Ascending aorta (tissue), 2 donors: ENCODE measurements around the gene DPPA4. TPM values are rescaled to one million over a fixed set of nuclear protein-coding genes. Genes with fewer than 3 reads are reported as not detected.

Experiments
- DNase-seq, 2 donors: peaks; one replicate each; pipeline ENCODE4 v3.0.0-alpha.2; 2019; ENCODE audit warnings: low spot score in 2 of 2
- H3K27ac ChIP-seq, 2 donors: fragments of 200-600 bp; sonication (generic); one replicate each; pipeline ENCODE4 v1.5.1; 2016 to 2017; ENCODE audit warnings: mild to moderate bottlenecking in 1 of 2
- H3K27me3 ChIP-seq: fragments of 200-600 bp; sonication (generic); one replicate; pipeline ENCODE4 v1.5.1; 2017
- H3K36me3 ChIP-seq, 2 donors: fragments of 200-600 bp; sonication (generic); one replicate each; pipeline ENCODE4 v1.5.1; 2016
- H3K4me1 ChIP-seq, 2 donors: fragments of 200-600 bp; sonication (generic); one replicate each; pipeline ENCODE4 v1.5.1; 2016 to 2017; ENCODE audit warnings: mild to moderate bottlenecking in 1 of 2
- H3K4me3 ChIP-seq, 2 donors: fragments of 200-600 bp; sonication (generic); one replicate each; pipeline ENCODE4 v1.5.1; 2016 to 2017; ENCODE audit warnings: mild to moderate bottlenecking in 1 of 2
- H3K9me3 ChIP-seq, 2 donors: fragments of 200-600 bp; sonication (generic); one replicate each; pipeline ENCODE4 v1.5.1; 2016
- CTCF ChIP-seq, 3 experiments: fragments of 200-600 bp in 2 of 3; fragments of 450-650 bp in 1 of 3; sonication (generic) in 2 of 3; IDR thresholded peaks; one replicate each; pipeline ENCODE4 v1.5.1; 2016 to 2019; ENCODE audit warnings: antibody characterized with exemption in 3 of 3, mild to moderate bottlenecking in 1 of 3, moderate library complexity in 1 of 3
- intact Hi-C: fragments of 100-400 bp; cut with DNase I; formaldehyde crosslinking; loops from one replicate; pipeline ENCODE4 v1.15.1; 2023
- total RNA-seq: library from RNA; depleted of rRNA; stranded (reverse); fragments of >200 nt; gene quantifications from one replicate; pipeline ENCODE4 v1.1.0, GENCODE V29; 2016

DPPA4 gene
- total RNA-seq, 1 donor from 2014 or later, result not detected

- Histone ChIP-seq H3K4me3 (no peak overlapping the region), H3K4me1 (no peaks in the 10 kb centered on the region), H3K9me3 (no peaks in the 10 kb centered on the region), H3K36me3 (no peaks in the 10 kb centered on the region), H3K27me3 (no peaks in the 10 kb centered on the region), H3K27ac (no peak overlapping the region)
- intact Hi-C loops, result no loop called here
- TF ChIP-seq CTCF (IDR thresholded peaks at IDR 0.05), result no peak
- DNase-seq, result no peak
These were observed 8.8 kb upstream of the DPPA4 start for GRCh38 chr3:109346099-109346498.

- no peak overlapping the region for H3K27ac ChIP-seq
- TF ChIP-seq CTCF (IDR thresholded peaks at IDR 0.05), result no peak
- H3K27me3 ChIP-seq, result no peaks in the 10 kb centered on the region
- H3K4me3 ChIP-seq, result no peak overlapping the region
- no peaks in the 10 kb centered on the region for H3K36me3 ChIP-seq
- DNase-seq, result no peak
- no peaks in the 10 kb centered on the region for H3K9me3 ChIP-seq
- intact Hi-C loops, result no loop called here
- H3K4me1 ChIP-seq, result no peaks in the 10 kb centered on the region
These were observed 2.6 kb upstream of the DPPA4 start for GRCh38 chr3:109339714-109340648.

GRCh38 chr3:109339197-109339596 is 1.9 kb upstream of the DPPA4 start:
- DNase-seq, result no peak
- no peak overlapping the region for H3K4me3 ChIP-seq
- H3K36me3 ChIP-seq, result no peaks in the 10 kb centered on the region
- no peaks in the 10 kb centered on the region for H3K4me1 ChIP-seq
- TF ChIP-seq CTCF (IDR thresholded peaks at IDR 0.05), result no peak
- H3K27ac ChIP-seq, result no peak overlapping the region
- H3K9me3 ChIP-seq, result no peaks in the 10 kb centered on the region
- no peaks in the 10 kb centered on the region for H3K27me3 ChIP-seq
- intact Hi-C loops, result no loop called here

- Histone ChIP-seq H3K9me3 (no peaks in the 10 kb centered on the region), H3K4me1 (no peaks in the 10 kb centered on the region), H3K36me3 (no peaks in the 10 kb centered on the region), H3K27ac (no peak overlapping the region), H3K27me3 (no peaks in the 10 kb centered on the region), H3K4me3 (no peak overlapping the region)
- intact Hi-C loops, result no loop called here
- no peak for DNase-seq
- no peak for TF ChIP-seq CTCF (IDR thresholded peaks at IDR 0.05)
These were observed 976 bp upstream of the DPPA4 start for GRCh38 chr3:109338322-109338721.

GRCh38 chr3:109336291-109336861 is 970 bp downstream of the DPPA4 start:
- no peaks in the 10 kb centered on the region for H3K9me3 ChIP-seq
- H3K4me1 ChIP-seq, result no peaks in the 10 kb centered on the region
- intact Hi-C loops, result no loop called here
- no peak for TF ChIP-seq CTCF (IDR thresholded peaks at IDR 0.05)
- no peaks in the 10 kb centered on the region for H3K36me3 ChIP-seq
- H3K27ac ChIP-seq, result no peak overlapping the region
- H3K27me3 ChIP-seq, result no peaks in the 10 kb centered on the region
- no peak for DNase-seq
- H3K4me3 ChIP-seq, result peak overlapping the region; percentile 37 to 61
